Measurements from ENCODE around the gene NANOS2.
A peak's percentile ranks its signal among the peaks of the same experiment; 100 is the strongest.

The NANOS2 gene

DNA sequence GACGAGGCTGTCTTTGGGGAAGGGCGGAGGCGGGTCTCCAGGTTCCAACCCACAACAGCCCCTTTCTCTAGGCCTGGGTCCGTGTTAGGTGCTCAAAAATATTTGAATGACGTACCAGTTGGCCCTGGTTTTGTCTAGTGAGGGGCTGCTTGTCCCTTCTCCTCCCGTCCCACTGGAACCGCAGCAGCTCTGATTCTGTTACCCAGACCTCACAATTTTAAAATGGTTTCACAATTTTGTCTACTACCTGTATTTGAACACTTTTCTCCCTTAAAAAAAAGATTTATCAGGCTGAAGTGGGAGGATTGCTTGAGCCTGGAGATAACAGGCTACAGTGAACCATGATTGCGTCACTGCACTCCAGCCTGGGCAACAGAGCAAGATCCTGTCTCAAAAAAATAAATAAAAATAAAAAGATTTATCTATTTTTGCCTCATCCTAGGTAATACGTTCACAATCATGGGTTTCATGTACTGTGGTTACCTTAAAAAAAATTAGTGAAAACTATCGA is 27.3 kb downstream of the NANOS2 start:
- Histone ChIP-seq H3F3A (ENCODE audit: insufficient read depth, low read length) (no peaks in the 10 kb centered on the region), H3K9me3 (ENCODE audit: low read length) (no peaks in the 10 kb centered on the region), H3K27me3 (ENCODE audit: insufficient read depth, low read length) (no peaks in the 10 kb centered on the region), H3K4me2 (ENCODE audit: low read length) (peak overlapping the region; percentile 94), H3K27ac (ENCODE audit: low read depth, low read length, poor library complexity, severe bottlenecking) (peak overlapping the region; percentile 82), H3K4me1 (ENCODE audit: insufficient read depth, low read length, severe bottlenecking) (peaks cover 37% of the 10 kb centered on the region), H3K36me3 (ENCODE audit: insufficient read depth, low read length) (no peaks in the 10 kb centered on the region), H4K20me1 (ENCODE audit: insufficient read depth, low read length) (no peaks in the 10 kb centered on the region), H3K9ac (ENCODE audit: low read length) (peak overlapping the region; percentile 87), H3K9me2 (ENCODE audit: low read depth, low read length) (no peaks in the 10 kb centered on the region), H3K79me2 (ENCODE audit: insufficient read depth, low read length) (no peaks in the 10 kb centered on the region), H3K4me3 (ENCODE audit: low read depth, low read length, poor library complexity, severe bottlenecking) (peak overlapping the region; percentile 79), H2AFZ (ENCODE audit: low read length) (no peak overlapping the region)
- TF ChIP-seq, protein P1, sequence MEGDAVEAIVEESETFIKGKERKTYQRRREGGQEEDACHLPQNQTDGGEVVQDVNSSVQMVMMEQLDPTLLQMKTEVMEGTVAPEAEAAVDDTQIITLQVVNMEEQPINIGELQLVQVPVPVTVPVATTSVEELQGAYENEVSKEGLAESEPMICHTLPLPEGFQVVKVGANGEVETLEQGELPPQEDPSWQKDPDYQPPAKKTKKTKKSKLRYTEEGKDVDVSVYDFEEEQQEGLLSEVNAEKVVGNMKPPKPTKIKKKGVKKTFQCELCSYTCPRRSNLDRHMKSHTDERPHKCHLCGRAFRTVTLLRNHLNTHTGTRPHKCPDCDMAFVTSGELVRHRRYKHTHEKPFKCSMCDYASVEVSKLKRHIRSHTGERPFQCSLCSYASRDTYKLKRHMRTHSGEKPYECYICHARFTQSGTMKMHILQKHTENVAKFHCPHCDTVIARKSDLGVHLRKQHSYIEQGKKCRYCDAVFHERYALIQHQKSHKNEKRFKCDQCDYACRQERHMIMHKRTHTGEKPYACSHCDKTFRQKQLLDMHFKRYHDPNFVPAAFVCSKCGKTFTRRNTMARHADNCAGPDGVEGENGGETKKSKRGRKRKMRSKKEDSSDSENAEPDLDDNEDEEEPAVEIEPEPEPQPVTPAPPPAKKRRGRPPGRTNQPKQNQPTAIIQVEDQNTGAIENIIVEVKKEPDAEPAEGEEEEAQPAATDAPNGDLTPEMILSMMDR (IDR thresholded peaks at IDR 0.05; ENCODE audit: low read length), result no peak

DNA sequence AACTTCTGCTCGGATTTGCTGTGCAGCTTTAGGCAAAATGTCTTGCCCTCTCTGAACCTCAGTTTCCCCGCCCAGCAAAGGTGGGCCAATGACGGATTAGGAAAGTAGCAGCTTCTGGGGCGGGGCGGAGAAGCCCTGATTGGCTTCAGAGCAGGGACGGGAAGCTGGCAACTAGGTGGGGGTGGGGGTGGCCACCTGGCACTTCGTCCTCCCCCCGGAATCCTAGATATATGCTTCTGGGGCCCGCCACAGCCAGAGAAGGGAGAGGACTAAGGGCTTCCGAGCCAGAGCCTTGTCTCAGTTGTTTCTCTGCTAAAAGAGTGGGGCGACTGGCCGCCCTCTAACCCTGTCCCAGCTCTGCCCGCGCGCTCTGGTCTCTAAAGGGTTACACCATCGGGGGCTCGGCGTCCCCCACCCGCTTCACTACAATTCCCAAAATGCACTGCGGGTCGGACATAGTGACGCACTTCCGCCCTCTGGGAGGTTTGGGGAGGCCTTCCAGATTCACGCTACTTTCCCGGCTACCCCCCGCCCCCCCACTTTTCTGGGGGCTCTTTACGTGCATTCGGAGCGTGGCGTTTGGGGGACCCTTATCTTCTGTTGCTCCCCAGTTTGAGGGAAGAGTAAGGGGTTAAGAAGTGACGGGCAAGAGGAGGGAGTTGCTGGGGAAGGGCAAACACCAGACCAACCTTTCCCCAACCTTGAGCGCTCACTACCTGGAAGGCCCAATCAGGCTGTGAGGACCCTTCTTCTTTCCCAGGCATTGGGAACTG is 28.0 kb downstream of the NANOS2 start:
- no peaks in the 10 kb centered on the region for H3K79me2 ChIP-seq (ENCODE audit: insufficient read depth, low read length)
- H3K27ac ChIP-seq (ENCODE audit: low read depth, low read length, poor library complexity, severe bottlenecking), result peak overlapping the region; percentile 82
- H3K9me2 ChIP-seq (ENCODE audit: low read depth, low read length), result no peaks in the 10 kb centered on the region
- H3K9ac ChIP-seq (ENCODE audit: low read length), result peak overlapping the region; percentile 87
- H3K27me3 ChIP-seq (ENCODE audit: insufficient read depth, low read length), result no peaks in the 10 kb centered on the region
- TF ChIP-seq, protein P1 (IDR thresholded peaks at IDR 0.05; ENCODE audit: low read length), result no peak
- no peaks in the 10 kb centered on the region for H3F3A ChIP-seq (ENCODE audit: insufficient read depth, low read length)
- no peaks in the 10 kb centered on the region for H3K36me3 ChIP-seq (ENCODE audit: insufficient read depth, low read length)
- H3K9me3 ChIP-seq (ENCODE audit: low read length), result no peaks in the 10 kb centered on the region
- peak overlapping the region; percentile 94 for H3K4me2 ChIP-seq (ENCODE audit: low read length)
- peaks cover 39% of the 10 kb centered on the region for H3K4me1 ChIP-seq (ENCODE audit: insufficient read depth, low read length, severe bottlenecking)
- H2AFZ ChIP-seq (ENCODE audit: low read length), result no peak overlapping the region
- H4K20me1 ChIP-seq (ENCODE audit: insufficient read depth, low read length), result no peaks in the 10 kb centered on the region
- H3K4me3 ChIP-seq (ENCODE audit: low read depth, low read length, poor library complexity, severe bottlenecking), result peak overlapping the region; percentile 79

DNA sequence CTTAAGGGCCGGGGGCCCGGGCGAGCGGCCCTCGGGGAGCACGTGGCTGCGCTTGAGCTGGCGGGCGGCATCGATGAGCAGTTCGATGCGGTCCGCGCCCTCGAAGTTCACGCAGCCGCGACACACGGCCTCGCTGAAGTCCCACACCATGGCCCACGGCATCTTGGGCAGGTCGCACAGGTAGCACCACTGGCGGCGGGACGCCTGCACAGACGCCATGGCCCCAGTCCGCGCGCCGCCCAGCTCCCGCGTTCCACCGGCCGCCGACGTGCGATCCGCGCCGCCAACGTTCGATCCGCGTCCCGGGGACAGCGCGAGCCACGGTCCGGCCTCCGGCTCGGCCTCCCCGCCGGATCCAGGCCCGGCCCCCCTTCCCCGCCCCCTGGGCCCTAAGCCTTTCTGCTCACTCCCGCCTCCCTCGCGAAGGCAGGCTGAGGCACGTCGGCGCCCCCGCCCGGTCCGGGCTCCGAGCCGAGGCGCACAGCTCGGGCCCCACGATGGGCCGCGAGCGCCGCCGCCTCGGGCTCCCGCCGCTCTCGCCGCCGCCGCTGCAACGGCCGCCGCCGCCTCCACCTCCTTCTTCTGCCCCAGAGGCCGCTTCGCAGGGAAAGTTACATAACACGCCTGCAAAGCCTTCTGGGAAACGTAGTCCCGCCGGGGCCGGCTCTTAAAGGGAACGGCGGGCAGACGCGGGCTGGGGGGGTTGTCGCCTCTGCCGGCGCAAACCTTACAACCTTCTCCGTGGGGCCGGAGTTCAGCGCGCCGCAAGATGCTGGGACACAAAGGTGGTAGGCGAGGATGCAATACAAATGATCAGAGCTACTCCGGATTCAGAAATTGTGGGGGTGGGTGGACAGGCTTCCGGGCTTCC is 28.8 kb downstream of the NANOS2 start, which contains the start of gene IRF2BP1:
IRF2BP1 (minus strand) TSS at position 586 of the 871 bp plus-strand sequence; CDS start at position 219, 367 bp downstream.
- TF ChIP-seq EZH2 (IDR thresholded peaks at IDR 0.05; ENCODE audit: borderline replicate concordance, low read length), result no peak
- TF ChIP-seq, protein P1 (IDR thresholded peaks at IDR 0.05; ENCODE audit: low read length), result no peak
- peak within 1 kb of the TSS; percentile 94 for H3K4me2 ChIP-seq (ENCODE audit: low read length)
- H4K20me1 ChIP-seq (ENCODE audit: insufficient read depth, low read length), result no peaks in the 10 kb centered on the region
- H3K27ac ChIP-seq (ENCODE audit: low read depth, low read length, poor library complexity, severe bottlenecking), result peak within 1 kb of the TSS; percentile 82
- H3K4me3 ChIP-seq (ENCODE audit: low read depth, low read length, poor library complexity, severe bottlenecking), result peak within 1 kb of the TSS; percentile 79
- no peaks in the 10 kb centered on the region for H3K27me3 ChIP-seq (ENCODE audit: insufficient read depth, low read length)
- H3K9me2 ChIP-seq (ENCODE audit: low read depth, low read length), result no peaks in the 10 kb centered on the region
- no peaks in the 10 kb centered on the region for H3K79me2 ChIP-seq (ENCODE audit: insufficient read depth, low read length)
- H3K4me1 ChIP-seq (ENCODE audit: insufficient read depth, low read length, severe bottlenecking), result peaks cover 39% of the 10 kb centered on the region
- no peaks in the 10 kb centered on the region for H3K9me3 ChIP-seq (ENCODE audit: low read length)
- no peaks in the 10 kb centered on the region for H3K36me3 ChIP-seq (ENCODE audit: insufficient read depth, low read length)
- no peak within 1 kb of the TSS for H2AFZ ChIP-seq (ENCODE audit: low read length)
- peak within 1 kb of the TSS; percentile 87 for H3K9ac ChIP-seq (ENCODE audit: low read length)
- H3F3A ChIP-seq (ENCODE audit: insufficient read depth, low read length), result no peaks in the 10 kb centered on the region

Data from OCI-LY1 (cell line).